ENCODE data around the gene CDADC1. TPM values are rescaled to one million over a fixed set of nuclear protein-coding genes. Genes with fewer than 3 reads are reported as not detected.
"Not testable (repeated sequence)": the region's sequence is repeated elsewhere in the genome, so short reads cannot be mapped to it uniquely, and the experiment has no call there.

The CDADC1 gene
- polyA plus RNA-seq, 1 donor from 2014 or later, result 11.6 TPM

DNA sequence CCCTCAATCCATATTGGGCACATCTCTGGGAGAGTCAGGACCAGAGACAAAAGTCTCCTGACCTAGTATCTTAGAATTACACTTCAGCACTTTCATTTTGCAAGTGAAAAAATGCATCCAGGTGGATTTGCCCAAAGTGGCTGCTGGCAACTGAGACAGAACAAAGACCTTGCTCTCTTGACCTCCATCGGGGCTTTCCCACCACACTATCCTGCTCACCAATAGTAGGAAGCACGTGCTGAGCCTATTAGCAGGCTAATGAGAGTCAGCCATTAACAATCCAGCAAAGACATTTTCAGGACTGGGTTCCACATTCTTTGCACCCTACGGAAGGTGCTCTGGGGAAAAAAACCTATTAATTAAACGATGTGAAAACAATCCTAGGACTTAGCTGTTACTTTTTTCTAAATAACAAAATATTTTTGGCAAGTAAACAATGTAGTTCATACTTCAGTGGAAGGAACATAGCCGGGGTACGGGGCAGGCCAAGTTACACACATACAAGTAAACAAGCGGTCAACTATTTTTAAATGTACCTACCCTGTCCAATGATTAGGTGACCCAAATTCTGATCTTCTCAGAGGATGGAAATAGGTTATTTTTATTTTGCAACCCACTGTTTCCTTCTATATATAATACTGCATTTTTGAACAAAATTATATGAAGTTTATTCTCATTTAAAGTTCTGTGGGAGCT lies 78.6 kb downstream of the CDADC1 start:
- no peaks in the 10 kb centered on the region for H3K9me3 ChIP-seq (ENCODE audit: low read length)
- TF ChIP-seq RAD21 (conservative IDR thresholded peaks at IDR 0.05) (no peak), EZH2 (IDR thresholded peaks at IDR 0.05; ENCODE audit: borderline replicate concordance, insufficient read depth, low read length, poor library complexity, severe bottlenecking) (no peak), MXI1 (conservative IDR thresholded peaks at IDR 0.05; ENCODE audit: poor library complexity, severe bottlenecking) (no peak), EP300 (conservative IDR thresholded peaks at IDR 0.05; ENCODE audit: poor library complexity, severe bottlenecking) (no peak), POLR2AphosphoS5 (IDR thresholded peaks at IDR 0.05) (no peak), SMC3 (conservative IDR thresholded peaks at IDR 0.05; ENCODE audit: poor library complexity) (no peak), TAF1 (IDR thresholded peaks at IDR 0.05; ENCODE audit: low read depth) (no peak), CTCF (IDR thresholded peaks at IDR 0.05; ENCODE audit: poor library complexity, severe bottlenecking) (no peak)
- TF ChIP-seq, protein P1, sequence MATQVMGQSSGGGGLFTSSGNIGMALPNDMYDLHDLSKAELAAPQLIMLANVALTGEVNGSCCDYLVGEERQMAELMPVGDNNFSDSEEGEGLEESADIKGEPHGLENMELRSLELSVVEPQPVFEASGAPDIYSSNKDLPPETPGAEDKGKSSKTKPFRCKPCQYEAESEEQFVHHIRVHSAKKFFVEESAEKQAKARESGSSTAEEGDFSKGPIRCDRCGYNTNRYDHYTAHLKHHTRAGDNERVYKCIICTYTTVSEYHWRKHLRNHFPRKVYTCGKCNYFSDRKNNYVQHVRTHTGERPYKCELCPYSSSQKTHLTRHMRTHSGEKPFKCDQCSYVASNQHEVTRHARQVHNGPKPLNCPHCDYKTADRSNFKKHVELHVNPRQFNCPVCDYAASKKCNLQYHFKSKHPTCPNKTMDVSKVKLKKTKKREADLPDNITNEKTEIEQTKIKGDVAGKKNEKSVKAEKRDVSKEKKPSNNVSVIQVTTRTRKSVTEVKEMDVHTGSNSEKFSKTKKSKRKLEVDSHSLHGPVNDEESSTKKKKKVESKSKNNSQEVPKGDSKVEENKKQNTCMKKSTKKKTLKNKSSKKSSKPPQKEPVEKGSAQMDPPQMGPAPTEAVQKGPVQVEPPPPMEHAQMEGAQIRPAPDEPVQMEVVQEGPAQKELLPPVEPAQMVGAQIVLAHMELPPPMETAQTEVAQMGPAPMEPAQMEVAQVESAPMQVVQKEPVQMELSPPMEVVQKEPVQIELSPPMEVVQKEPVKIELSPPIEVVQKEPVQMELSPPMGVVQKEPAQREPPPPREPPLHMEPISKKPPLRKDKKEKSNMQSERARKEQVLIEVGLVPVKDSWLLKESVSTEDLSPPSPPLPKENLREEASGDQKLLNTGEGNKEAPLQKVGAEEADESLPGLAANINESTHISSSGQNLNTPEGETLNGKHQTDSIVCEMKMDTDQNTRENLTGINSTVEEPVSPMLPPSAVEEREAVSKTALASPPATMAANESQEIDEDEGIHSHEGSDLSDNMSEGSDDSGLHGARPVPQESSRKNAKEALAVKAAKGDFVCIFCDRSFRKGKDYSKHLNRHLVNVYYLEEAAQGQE (IDR thresholded peaks at IDR 0.05; ENCODE audit: borderline replicate concordance), result no peak
- no peak overlapping the region for H3K4me2 ChIP-seq (ENCODE audit: low read length)
- H3K9me2 ChIP-seq (ENCODE audit: insufficient read depth, low read length), result no peaks in the 10 kb centered on the region
- no peaks in the 10 kb centered on the region for H3F3A ChIP-seq (ENCODE audit: insufficient read depth, low read length, poor library complexity, severe bottlenecking)
- H3K27me3 ChIP-seq (ENCODE audit: insufficient read depth, low read depth, low read length), result no peaks in the 10 kb centered on the region
- H3K9ac ChIP-seq (ENCODE audit: low read length), result no peak overlapping the region
- H4K20me1 ChIP-seq (ENCODE audit: insufficient read depth), result peaks cover 3% of the 10 kb centered on the region
- no peak overlapping the region for H3K27ac ChIP-seq (ENCODE audit: low read length)
- no peak overlapping the region for H2AFZ ChIP-seq (ENCODE audit: low read depth, low read length)
- no peaks in the 10 kb centered on the region for H3K36me3 ChIP-seq (ENCODE audit: insufficient read depth, low read length)
- no peak overlapping the region for H3K4me3 ChIP-seq (ENCODE audit: low read length)
- H3K79me2 ChIP-seq (replicated peaks; ENCODE audit: insufficient read depth, low read length), result no peaks in the 10 kb centered on the region

DNA sequence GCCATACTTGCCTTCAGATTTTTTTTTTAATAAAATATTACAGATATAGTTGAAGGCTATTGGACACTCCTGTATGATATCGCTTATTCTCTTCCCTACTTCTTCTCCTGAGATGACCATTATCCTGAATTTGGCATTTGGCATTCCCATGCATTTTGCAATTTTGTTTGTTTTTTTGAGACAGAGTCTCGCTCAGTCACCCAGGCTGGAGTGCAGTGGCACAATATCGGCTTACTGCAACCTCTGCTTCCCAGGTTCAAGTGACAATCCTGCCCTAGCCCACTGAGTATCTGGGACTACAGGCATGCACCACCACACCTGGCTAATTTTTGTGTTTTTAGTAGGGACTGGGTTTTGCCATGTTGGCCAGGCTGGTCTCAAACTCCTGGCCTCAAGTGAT lies 79.4 kb downstream of the CDADC1 start:
- H3K27ac ChIP-seq (ENCODE audit: low read length), result not testable (repeated sequence)

More for the DNA sequence above, 79.4 kb downstream of the CDADC1 start:
- not testable (repeated sequence) for H3K9ac ChIP-seq (ENCODE audit: low read length); H2AFZ ChIP-seq (ENCODE audit: low read depth, low read length); H3K9me3 ChIP-seq (ENCODE audit: low read length); H4K20me1 ChIP-seq (ENCODE audit: insufficient read depth); H3K36me3 ChIP-seq (ENCODE audit: insufficient read depth, low read length); H3K4me3 ChIP-seq (ENCODE audit: low read length); H3K79me2 ChIP-seq (replicated peaks; ENCODE audit: insufficient read depth, low read length); H3K4me2 ChIP-seq (ENCODE audit: low read length); H3K27me3 ChIP-seq (ENCODE audit: insufficient read depth, low read depth, low read length); H3F3A ChIP-seq (ENCODE audit: insufficient read depth, low read length, poor library complexity, severe bottlenecking); H3K9me2 ChIP-seq (ENCODE audit: insufficient read depth, low read length)

Data from neural cell (in vitro differentiated cells).